Trophoblast cell (in vitro differentiated cells and primary cell): ENCODE data around the gene CDH22.

ENCODE experiments used
- DNase-seq, 2 donors: peaks; one replicate each; pipeline ENCODE4 v3.0.0-alpha.2; 2016
- H2AFZ ChIP-seq: 2 replicates; pipeline ENCODE4 v1.6.1; 2013; ENCODE audit warnings: low read length, moderate library complexity, mild to moderate bottlenecking; ENCODE audit not compliant: insufficient read depth, poor library complexity
- H2AK5ac ChIP-seq: 2 replicates; pipeline ENCODE4 v1.6.1; 2013; ENCODE audit warnings: mild to moderate bottlenecking, low read length
- H2BK120ac ChIP-seq: 2 replicates; pipeline ENCODE4 v1.6.1; 2013; ENCODE audit warnings: low read length, mild to moderate bottlenecking, moderate library complexity; ENCODE audit not compliant: insufficient read depth, poor library complexity
- H2BK12ac ChIP-seq: 2 replicates; pipeline ENCODE4 v1.6.1; 2013; ENCODE audit warnings: mild to moderate bottlenecking, low read length, moderate library complexity
- H2BK5ac ChIP-seq: 2 replicates; pipeline ENCODE4 v1.6.1; 2013; ENCODE audit warnings: low read length, low read depth, moderate library complexity, mild to moderate bottlenecking; ENCODE audit not compliant: poor library complexity
- H3K14ac ChIP-seq: 2 replicates; pipeline ENCODE4 v1.6.1; 2013; ENCODE audit warnings: mild to moderate bottlenecking, low read length
- H3K18ac ChIP-seq: 2 replicates; pipeline ENCODE4 v1.6.1; 2013; ENCODE audit warnings: mild to moderate bottlenecking, low read length
- H3K23ac ChIP-seq: 2 replicates; pipeline ENCODE4 v1.6.1; 2013; ENCODE audit warnings: low read length
- H3K27ac ChIP-seq: 2 replicates; pipeline ENCODE4 v1.5.1; 2013; ENCODE audit warnings: low read depth, mild to moderate bottlenecking, inconsistent platforms, low read length, moderate library complexity
- H3K27me3 ChIP-seq: 2 replicates; pipeline ENCODE4 v1.6.1; 2013; ENCODE audit warnings: inconsistent platforms, mild to moderate bottlenecking, low read length, moderate library complexity; ENCODE audit not compliant: insufficient read depth
- H3K36me3 ChIP-seq, 2 experiments: 1 replicate in 1 of 2; 2 replicates in 1 of 2; pipeline ENCODE4 v1.6.1; 2013; ENCODE audit warnings: low read length in 2 of 2, mild to moderate bottlenecking in 2 of 2, moderate library complexity in 1 of 2; ENCODE audit not compliant: insufficient read depth in 2 of 2, control insufficient read depth in 1 of 2
- H3K4ac ChIP-seq: 2 replicates; pipeline ENCODE4 v1.6.1; 2013; ENCODE audit warnings: low read depth, mild to moderate bottlenecking, low read length, moderate library complexity
- H3K4me1 ChIP-seq, 2 experiments: 1 replicate in 1 of 2; 2 replicates in 1 of 2; pipeline ENCODE4 v1.6.1; 2013; ENCODE audit warnings: low read length in 2 of 2, mild to moderate bottlenecking in 2 of 2, moderate library complexity in 1 of 2; ENCODE audit not compliant: insufficient read depth in 2 of 2, control insufficient read depth in 1 of 2
- H3K4me2 ChIP-seq: 2 replicates; pipeline ENCODE4 v1.6.1; 2013; ENCODE audit warnings: inconsistent platforms, mild to moderate bottlenecking, low read length, moderate library complexity
- H3K4me3 ChIP-seq: 2 replicates; pipeline ENCODE4 v1.5.1; 2013; ENCODE audit warnings: mild to moderate bottlenecking, low read depth, low read length, inconsistent platforms
- H3K79me1 ChIP-seq: one replicate; pipeline ENCODE4 v1.6.1; 2013; ENCODE audit warnings: low read length
- H3K79me2 ChIP-seq: 2 replicates; pipeline ENCODE4 v1.6.1; 2013; ENCODE audit warnings: low read length, mild to moderate bottlenecking; ENCODE audit not compliant: control insufficient read depth, insufficient read depth, poor library complexity
- H3K9ac ChIP-seq: 2 replicates; pipeline ENCODE4 v1.6.1; 2013; ENCODE audit warnings: mild to moderate bottlenecking, low read length
- H3K9me3 ChIP-seq: 2 replicates; pipeline ENCODE4 v1.6.1; 2013; ENCODE audit warnings: low read depth, mild to moderate bottlenecking, control low read depth, inconsistent platforms, low read length; ENCODE audit not compliant: insufficient read depth
- H4K12ac ChIP-seq: 2 replicates; pipeline ENCODE4 v1.6.1; 2013; ENCODE audit warnings: low read depth, mild to moderate bottlenecking, low read length, moderate library complexity
- H4K8ac ChIP-seq: 2 replicates; pipeline ENCODE4 v1.6.1; 2013; ENCODE audit warnings: low read depth, mild to moderate bottlenecking, low read length, moderate library complexity
- H4K91ac ChIP-seq: one replicate; pipeline ENCODE4 v1.6.1; 2013; ENCODE audit warnings: low read depth, mild to moderate bottlenecking, low read length, moderate library complexity
- WGBS: extraction: QIAGEN DNeasy Blood & Tissue Kit; methylation state at CpG from one replicate; pipeline ENCODE4 v1.1.7; 2013; ENCODE audit warnings: missing lambda C conversion rate; ENCODE audit not compliant: insufficient read length, insufficient coverage; ENCODE audit errors: extremely low coverage; 5-methylcytosine and 5-hydroxymethylcytosine counted together

The CDH22 gene

GRCh38 chr20:46126440-46127056 lies 181.8 kb downstream of the CDH22 start:
- peaks cover 3% of the 10 kb centered on the region for H3K79me2 ChIP-seq
- H3K4me1 ChIP-seq: peaks cover 13 to 14% of the 10 kb centered on the region in 2 experiments
- H4K8ac ChIP-seq: no peak overlapping the region

More at GRCh38 chr20:46126440-46127056, 181.8 kb downstream of the CDH22 start:
- H3K9me3 ChIP-seq: no peaks in the 10 kb centered on the region
- H3K4ac ChIP-seq: no peak overlapping the region
- H3K14ac ChIP-seq: no peak overlapping the region
- H2BK12ac ChIP-seq: no peak overlapping the region
- peak overlapping the region; percentile 51 for H3K9ac ChIP-seq
- H4K12ac ChIP-seq: no peak overlapping the region
- DNase-seq: no peak
- H2BK5ac ChIP-seq: no peak overlapping the region
- no peak overlapping the region for H3K23ac ChIP-seq
- H3K27ac ChIP-seq: no peak overlapping the region
- no peak overlapping the region for H2BK120ac ChIP-seq
- no peak overlapping the region for H4K91ac ChIP-seq
- no peak overlapping the region for H3K4me3 ChIP-seq
- no peaks in the 10 kb centered on the region for H3K36me3 ChIP-seq
- H2AFZ ChIP-seq: no peak overlapping the region
- no peak overlapping the region for H3K18ac ChIP-seq
- no peak overlapping the region for H2AK5ac ChIP-seq
- H3K4me2 ChIP-seq: no peak overlapping the region
- H3K27me3 ChIP-seq: no peaks in the 10 kb centered on the region
- WGBS: no CpG with 5 or more reads among the region's 5 CpGs
- peaks cover 8% of the 10 kb centered on the region for H3K79me1 ChIP-seq
